ENCODE measurements around the gene HAS3.

DNA sequence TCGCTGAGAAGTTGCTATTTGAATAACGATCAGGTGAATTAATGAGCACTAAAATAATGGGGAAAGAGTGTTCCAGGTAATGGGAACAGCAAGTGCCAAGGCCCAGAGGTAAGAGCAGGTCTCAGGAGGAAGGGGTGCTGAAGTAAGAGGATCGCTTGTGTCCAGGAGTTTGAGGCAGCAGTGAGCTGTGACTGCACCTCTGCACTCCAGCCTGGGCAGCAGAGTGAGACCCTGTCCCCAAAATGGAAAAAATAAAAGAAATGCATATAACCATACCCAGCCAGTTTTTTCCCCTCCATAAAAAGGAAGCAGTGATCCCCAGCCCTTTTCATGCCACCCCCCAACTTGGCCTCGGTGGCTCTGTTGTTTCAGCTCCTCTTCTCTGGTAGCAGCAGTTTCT lies 16.8 kb upstream of the HAS3 start:
- TF ChIP-seq ZNF8 (CRISPR knock-in tag; IDR thresholded peaks at IDR 0.05) = no peak
- no peak for TF ChIP-seq ZFP3 (CRISPR knock-in tag; IDR thresholded peaks at IDR 0.05)
- no peak for TF ChIP-seq ARNTL (CRISPR knock-in tag; IDR thresholded peaks at IDR 0.05; ENCODE audit: borderline replicate concordance, low read depth)
- TF ChIP-seq, protein P1, sequence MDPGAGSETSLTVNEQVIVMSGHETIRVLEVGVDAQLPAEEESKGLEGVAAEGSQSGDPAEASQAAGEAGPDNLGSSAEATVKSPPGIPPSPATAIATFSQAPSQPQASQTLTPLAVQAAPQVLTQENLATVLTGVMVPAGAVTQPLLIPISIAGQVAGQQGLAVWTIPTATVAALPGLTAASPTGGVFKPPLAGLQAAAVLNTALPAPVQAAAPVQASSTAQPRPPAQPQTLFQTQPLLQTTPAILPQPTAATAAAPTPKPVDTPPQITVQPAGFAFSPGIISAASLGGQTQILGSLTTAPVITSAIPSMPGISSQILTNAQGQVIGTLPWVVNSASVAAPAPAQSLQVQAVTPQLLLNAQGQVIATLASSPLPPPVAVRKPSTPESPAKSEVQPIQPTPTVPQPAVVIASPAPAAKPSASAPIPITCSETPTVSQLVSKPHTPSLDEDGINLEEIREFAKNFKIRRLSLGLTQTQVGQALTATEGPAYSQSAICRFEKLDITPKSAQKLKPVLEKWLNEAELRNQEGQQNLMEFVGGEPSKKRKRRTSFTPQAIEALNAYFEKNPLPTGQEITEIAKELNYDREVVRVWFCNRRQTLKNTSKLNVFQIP (CRISPR knock-in tag; IDR thresholded peaks at IDR 0.05; ENCODE audit: borderline replicate concordance, low read depth) = no peak
- no peak for TF ChIP-seq TOX (CRISPR knock-in tag; IDR thresholded peaks at IDR 0.05; ENCODE audit: borderline replicate concordance)
- TF ChIP-seq RARB (CRISPR knock-in tag; IDR thresholded peaks at IDR 0.05) = no peak
- TF ChIP-seq, protein P2, sequence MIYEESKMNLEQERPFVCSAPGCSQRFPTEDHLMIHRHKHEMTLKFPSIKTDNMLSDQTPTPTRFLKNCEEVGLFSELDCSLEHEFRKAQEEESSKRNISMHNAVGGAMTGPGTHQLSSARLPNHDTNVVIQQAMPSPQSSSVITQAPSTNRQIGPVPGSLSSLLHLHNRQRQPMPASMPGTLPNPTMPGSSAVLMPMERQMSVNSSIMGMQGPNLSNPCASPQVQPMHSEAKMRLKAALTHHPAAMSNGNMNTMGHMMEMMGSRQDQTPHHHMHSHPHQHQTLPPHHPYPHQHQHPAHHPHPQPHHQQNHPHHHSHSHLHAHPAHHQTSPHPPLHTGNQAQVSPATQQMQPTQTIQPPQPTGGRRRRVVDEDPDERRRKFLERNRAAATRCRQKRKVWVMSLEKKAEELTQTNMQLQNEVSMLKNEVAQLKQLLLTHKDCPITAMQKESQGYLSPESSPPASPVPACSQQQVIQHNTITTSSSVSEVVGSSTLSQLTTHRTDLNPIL (CRISPR knock-in tag; IDR thresholded peaks at IDR 0.05; ENCODE audit: low read depth) = no peak
